GM23248 (cell line): ENCODE results near the gene EGFR.

Experiments
- EZH2 ChIP-seq: fragments of 200-600 bp; sonication (generic); IDR thresholded peaks from 2 replicates; pipeline ENCODE4 v1.6.1; 2018; ENCODE audit warnings: antibody characterized with exemption, mild to moderate bottlenecking; ENCODE audit not compliant: insufficient read depth, poor library complexity, severe bottlenecking
- EZH2phosphoT487 ChIP-seq: fragments of 200-600 bp; sonication (generic); IDR thresholded peaks from 2 replicates; pipeline ENCODE4 v1.6.1; 2018; ENCODE audit warnings: antibody characterized with exemption, moderate library complexity, mild to moderate bottlenecking, low read depth; ENCODE audit not compliant: insufficient read depth

GRCh38 chr7:55033236-55033846 is 14.5 kb downstream of the EGFR start:
- no peak for TF ChIP-seq EZH2
- TF ChIP-seq EZH2phosphoT487: no peak
